GM18870 (cell line): ENCODE data around the gene TRPM2.

Experiments
- ATAC-seq: cut with Tn5 transposase; IDR thresholded peaks from one replicate; pipeline ENCODE4 v1.9.1; 2021; ENCODE audit warnings: moderate library complexity; ENCODE audit not compliant: unreplicated experiment

TRPM2 gene

GRCh38 chr21:44353191-44353970 is at the start of gene TRPM2:
Gene TRPM2 (plus strand): TSS chr21:44353621. CDS start chr21:44353701, 80 bp downstream.
- no peak for ATAC-seq

- ATAC-seq: no peak
Measured at GRCh38 chr21:44304011-44304616, 49.3 kb upstream of the TRPM2 start.

GRCh38 chr21:44304877-44305293 is 48.5 kb upstream of the TRPM2 start:
- ATAC-seq: no peak

- no peak for ATAC-seq
Measured at GRCh38 chr21:44305691-44306090, 47.7 kb upstream of the TRPM2 start.

- ATAC-seq: no peak
Measured at GRCh38 chr21:44306936-44307704, 46.3 kb upstream of the TRPM2 start.

- ATAC-seq: no peak
Measured at GRCh38 chr21:44310628-44311507, 42.6 kb upstream of the TRPM2 start.

GRCh38 chr21:44312089-44312488 is 41.3 kb upstream of the TRPM2 start:
- ATAC-seq: no peak

- ATAC-seq: no peak
Measured at GRCh38 chr21:44312716-44313115, 40.7 kb upstream of the TRPM2 start.

- no peak for ATAC-seq
Measured at GRCh38 chr21:44313451-44313850, 40.0 kb upstream of the TRPM2 start.

GRCh38 chr21:44314128-44314527 is 39.3 kb upstream of the TRPM2 start:
- ATAC-seq: no peak

- no peak for ATAC-seq
Measured at GRCh38 chr21:44314561-44314960, 38.9 kb upstream of the TRPM2 start.

- ATAC-seq: no peak
Measured at GRCh38 chr21:44315691-44316203, 37.7 kb upstream of the TRPM2 start.

- no peak for ATAC-seq
Measured at GRCh38 chr21:44316277-44316900, 37.0 kb upstream of the TRPM2 start.

- no peak for ATAC-seq
Measured at GRCh38 chr21:44317241-44317782, 36.1 kb upstream of the TRPM2 start.

GRCh38 chr21:44317871-44318270 is 35.5 kb upstream of the TRPM2 start:
- ATAC-seq: no peak

GRCh38 chr21:44318489-44319285 is 34.7 kb upstream of the TRPM2 start:
- no peak for ATAC-seq

- no peak for ATAC-seq
Measured at GRCh38 chr21:44319407-44320065, 33.9 kb upstream of the TRPM2 start.

- ATAC-seq: no peak
Measured at GRCh38 chr21:44320847-44321246, 32.6 kb upstream of the TRPM2 start.
